Endometrial microvascular endothelial cells (primary cell): ENCODE measurements around the gene PPARG. TPM values are rescaled to one million over a fixed set of nuclear protein-coding genes. Genes with fewer than 3 reads are reported as not detected.
"Not testable (repeated sequence)": the region's sequence is repeated elsewhere in the genome, so short reads cannot be mapped to it uniquely, and the experiment has no call there.

Experiments used
- in situ Hi-C: cut with HindIII; loops from 2 replicates; pipeline ENCODE4 v1.10.0; 2017; ENCODE audit warnings: low sequenced_read_pairs, low pct_unique_long_range_greater_than_20kb; ENCODE audit errors: inconsistent ontology term
- total RNA-seq: library from RNA; depleted of rRNA; stranded (reverse); fragments of >200 nt; gene quantifications from one replicate; pipeline ENCODE4 v1.2.3, GENCODE V29; 2015; ENCODE audit errors: inconsistent ontology term

Gene PPARG
- total RNA-seq, 1 donor from 2014 or later = 5.6 TPM

DNA sequence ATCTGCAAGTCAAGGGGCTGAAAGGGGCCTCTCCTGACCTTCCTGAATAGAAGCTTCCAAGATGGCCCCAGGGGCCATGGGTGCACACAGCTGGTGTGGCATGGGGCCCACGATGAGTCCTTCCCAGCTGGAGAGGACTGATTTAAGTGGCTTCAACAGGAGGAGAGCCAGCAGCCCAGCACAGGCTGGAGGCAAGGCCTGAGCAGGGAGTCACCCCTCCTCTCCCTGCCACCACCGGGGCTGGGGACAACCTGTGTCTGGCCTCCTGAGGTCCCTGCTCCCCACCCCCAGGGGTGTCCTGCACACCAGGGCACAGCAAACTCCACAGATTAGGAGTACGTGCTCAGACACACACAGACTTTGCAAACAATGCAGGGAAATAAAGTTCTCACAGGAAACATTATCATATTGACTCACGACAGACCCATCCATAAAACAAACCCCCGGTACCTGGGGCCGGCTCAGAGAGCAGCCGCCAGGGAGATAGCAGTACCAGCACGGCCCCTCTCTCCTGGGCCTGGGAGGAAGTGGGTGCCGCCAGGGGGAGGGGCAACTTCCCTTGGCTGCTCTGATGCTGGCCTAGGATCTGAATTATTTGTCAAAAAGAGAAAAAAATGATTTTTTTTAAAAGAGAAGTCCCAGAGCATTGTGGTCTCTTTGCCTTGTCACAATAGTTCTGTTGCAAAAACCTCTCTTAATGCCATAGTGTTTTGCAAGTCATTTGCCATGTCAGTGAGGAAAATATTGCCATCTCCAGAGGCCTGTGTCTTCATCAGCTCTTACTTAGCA, 173.5 kb downstream of the PPARG start:
- in situ Hi-C loops = no loop called here

- in situ Hi-C loops = no loop called here
Observed at GRCh38 chr3:12463686-12464085, 174.8 kb downstream of the PPARG start.

DNA sequence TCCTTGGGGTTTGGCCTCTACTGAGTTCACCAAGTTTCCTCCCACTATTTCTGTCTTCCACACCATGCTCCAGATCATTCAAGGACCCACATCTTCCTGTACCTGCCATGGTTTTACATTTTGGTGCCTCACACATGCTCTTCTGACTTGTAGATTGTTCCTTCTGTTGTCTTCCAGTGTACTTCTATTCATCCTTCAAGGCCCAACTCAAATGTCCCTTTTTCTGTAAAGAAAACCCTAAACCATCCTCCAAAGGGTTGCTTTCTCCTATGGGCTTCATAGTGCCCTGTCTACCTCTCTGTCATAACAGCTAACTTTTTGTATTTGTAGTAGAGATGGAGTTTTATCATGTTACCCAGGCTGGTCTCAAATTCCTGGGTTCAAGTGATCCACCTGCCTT, 175.3 kb downstream of the PPARG start:
- in situ Hi-C loops = no loop called here

GRCh38 chr3:12465151-12465835, 176.4 kb downstream of the PPARG start:
- in situ Hi-C loops = no loop called here

- in situ Hi-C loops = no loop called here
Observed at GRCh38 chr3:12465836-12466225, 177.0 kb downstream of the PPARG start.

DNA sequence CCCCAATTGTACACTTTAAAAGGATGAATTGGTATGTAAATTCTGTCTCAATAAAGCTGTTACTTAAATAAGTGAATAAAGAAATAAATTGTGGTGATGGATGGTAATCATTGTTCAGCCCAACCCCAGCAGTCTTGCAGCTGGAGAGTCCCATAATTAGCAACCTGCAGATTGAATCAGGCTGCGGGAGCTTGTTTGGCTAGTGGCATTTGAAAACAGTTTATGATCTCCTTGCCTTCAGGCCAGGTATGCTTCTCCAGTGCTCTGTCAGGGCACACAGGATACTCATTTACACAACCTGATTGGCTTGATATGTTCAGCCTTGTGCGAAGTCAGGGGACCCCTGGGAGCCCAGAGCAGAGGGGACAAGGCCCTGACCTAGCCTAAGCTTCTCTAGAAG, 178.9 kb downstream of the PPARG start:
- in situ Hi-C loops = no loop called here

- in situ Hi-C loops = no loop called here
Observed at GRCh38 chr3:12468276-12468675, 179.4 kb downstream of the PPARG start.

DNA sequence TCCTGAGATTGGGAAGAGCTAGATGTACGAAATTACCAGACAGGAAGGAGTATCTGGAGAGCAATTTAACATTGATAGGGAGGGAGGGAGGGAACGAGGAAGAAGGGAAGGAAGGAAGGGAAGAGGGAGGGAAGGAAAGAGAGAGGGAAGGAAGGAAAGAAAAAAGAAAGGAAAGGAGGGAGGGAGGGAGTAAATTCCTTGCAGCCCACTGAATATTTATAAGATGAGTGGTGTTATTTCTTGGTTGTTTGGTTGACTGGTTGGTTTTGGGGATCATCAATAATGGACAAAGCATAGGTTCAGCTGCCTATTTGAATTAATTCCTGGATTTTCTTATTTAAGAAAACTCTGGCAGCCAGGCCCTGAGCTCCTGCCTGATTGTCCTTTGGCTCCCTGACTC, 179.9 kb downstream of the PPARG start:
- in situ Hi-C loops = no loop called here

DNA sequence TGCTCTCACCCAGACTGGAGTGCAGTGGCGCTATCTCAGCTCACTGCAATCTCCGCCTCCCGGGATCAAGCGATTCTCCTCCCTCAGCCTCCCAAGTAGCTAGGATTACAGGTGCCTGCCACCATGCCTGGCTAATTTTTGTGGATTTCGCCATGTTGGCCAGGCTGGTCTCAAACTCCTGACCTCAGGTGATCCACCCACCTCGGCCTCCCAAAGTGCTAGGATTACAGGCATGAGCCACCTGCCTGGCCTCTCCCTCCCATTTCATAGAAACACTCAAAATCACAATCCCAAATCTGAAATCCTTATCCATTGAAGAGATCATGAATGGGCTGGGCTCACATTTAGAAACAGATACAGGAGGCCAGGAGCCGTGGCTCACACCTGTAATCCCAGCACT, 180.4 kb downstream of the PPARG start:
- in situ Hi-C loops = not testable (repeated sequence)

DNA sequence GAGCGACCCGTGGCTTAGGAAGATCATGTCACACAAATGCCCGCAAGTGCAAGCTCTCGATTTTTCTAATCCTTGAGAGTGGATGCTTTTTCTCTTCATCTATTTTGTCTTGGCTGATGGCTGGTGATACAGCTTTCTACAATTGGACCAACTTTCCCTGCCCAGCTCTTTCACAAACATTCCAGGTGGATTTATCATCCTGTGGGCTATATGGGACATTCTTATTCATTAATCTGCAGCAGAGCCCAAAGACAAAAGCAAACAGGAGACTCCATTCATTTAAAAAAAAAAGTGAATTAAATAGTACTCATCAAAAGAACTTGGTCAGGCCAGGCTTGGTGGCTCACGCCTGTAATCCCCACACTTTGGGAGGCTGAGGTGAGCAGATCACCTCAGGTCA, 181.2 kb downstream of the PPARG start:
- in situ Hi-C loops = no loop called here

GRCh38 chr3:12470680-12471079, 181.8 kb downstream of the PPARG start:
- in situ Hi-C loops = no loop called here

DNA sequence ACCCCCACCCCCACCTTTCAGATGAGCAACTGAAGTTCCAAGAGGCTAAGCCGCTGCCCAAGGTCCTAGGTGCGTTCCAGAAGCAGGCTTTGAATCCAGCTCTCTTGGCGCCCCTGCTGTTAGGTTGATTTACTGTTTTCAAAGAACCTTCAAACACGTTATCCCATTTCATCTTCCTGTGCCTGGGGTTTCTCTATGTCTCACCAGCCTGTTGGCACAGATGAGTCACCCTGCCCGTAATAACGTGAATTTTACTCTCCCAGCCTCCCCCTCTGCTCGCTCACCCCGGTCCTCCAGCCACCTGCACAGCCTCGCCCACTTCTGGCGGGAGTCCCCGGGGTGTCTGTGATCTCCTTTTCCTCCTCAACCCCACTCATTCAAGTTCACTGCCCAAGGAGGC, 182.4 kb downstream of the PPARG start:
- in situ Hi-C loops = no loop called here

DNA sequence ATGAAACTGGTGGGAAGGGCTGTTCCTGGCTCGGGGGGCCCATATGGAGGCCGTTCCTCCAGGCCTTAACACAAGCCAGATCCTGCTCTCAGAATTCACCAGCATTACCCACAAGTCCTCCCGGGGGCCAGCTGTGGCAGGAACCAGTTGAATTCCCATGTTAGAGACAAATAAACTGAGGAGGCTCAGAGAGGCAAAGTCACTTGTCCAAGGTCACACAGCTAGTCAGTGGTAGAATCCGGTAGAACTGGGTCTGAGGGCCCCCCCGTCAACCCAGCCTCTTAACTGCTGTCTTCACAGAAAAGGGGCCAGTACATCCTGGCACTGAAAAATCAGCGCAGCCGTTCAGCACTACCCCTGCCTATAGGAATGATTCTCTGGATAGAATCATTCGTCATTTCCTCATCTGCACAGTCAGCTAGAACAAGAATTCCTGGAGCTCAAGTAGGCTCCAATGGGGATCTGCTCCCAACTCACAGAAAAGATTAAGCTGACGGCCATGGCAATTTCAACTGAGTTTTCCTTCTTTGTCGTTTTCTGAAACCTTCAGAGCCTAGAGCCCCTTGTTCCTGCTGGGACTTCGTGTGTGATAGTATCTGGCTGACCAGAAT, 183.2 kb downstream of the PPARG start:
- in situ Hi-C loops = no loop called here

DNA sequence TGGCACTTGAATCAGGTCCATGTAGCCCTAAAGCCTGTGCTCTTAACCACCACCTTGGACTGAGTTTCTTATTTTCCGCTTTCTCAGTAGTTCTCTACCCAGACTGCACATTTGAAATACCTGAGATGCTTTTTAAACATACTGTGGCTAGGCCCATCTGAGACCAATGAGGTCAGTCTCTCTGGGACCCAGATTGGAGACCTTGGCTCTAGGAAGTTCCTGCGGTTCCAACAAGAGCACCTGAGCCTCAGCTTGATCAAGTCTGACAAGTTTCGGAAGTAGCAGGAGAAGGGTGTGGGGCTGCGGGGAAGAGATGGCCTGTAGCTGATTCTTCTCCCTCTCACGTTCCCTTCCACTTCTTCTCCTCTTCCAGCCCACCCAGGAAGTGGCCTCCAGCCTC, 183.9 kb downstream of the PPARG start:
- in situ Hi-C loops = no loop called here

DNA sequence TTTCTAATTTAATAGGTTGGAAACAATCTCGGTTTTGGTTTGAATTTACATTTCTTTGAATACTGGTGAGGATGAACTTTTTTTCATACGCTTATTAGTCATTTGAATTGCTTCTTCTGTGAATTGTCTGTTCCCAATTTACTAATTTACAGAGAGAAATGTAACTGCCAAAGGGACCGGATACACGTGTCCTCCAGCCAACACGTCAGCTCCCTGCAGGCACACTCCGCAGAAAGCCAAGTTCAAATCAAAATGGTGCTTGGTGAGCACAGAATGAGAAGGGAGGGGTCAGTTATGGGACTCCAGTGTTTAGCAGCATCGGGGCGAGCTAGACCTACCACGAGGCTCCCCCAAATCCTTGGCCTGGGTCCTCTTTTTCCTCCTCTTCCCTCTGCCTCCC, 184.6 kb downstream of the PPARG start:
- in situ Hi-C loops = no loop called here

DNA sequence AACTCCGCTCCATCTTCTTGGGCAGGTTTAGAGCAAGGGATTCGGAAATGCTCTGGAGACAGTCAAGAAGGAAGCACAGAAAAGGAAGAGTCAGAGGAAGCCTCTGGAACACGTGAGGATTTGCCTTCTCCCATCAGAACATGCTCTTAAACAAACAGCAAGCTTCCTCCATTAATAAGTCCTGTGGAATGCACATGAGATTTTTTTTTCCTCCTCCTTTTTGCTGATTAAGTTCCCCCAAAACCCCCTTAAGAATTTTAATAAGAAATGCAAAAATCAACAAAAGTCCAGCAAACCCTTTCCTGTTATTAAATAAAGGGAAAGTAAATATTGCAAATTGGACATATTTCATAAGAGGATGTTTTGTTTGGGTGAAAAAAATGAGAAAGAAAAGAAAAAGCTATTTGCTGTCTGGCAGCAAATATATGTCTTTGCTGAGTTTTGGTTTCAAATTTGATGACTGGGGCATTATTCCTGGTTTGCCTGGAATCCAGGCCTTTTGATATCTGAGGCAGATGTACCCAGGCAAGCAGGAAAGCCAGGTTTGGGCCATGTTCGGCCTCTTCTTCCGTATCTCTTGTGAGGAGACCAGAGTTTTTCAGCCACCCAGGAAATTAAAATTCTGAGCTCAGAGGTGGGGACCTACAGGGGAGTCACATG, 187.5 kb downstream of the PPARG start:
- in situ Hi-C loops = no loop called here

DNA sequence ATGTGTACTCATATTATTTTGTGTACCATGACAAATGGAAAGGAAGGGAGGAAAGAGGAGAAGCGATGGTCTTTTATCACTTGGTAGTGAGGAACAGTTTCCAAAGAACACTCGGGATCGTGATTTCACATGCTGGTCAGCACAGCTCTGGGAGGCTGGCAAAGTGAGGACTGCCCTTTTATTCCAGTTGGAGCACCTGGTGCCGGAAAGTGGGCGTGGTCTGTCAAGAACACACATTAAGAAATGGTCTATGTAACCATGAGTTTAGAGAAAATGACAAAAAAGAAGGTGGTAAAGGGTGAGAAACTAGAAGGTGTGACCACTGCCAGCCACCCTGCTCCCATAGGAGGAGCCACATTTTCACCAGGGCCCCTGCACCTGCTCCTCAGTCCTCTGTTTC, 188.4 kb downstream of the PPARG start:
- in situ Hi-C loops = no loop called here

- in situ Hi-C loops = no loop called here
Observed at GRCh38 chr3:12478326-12478725, 189.5 kb downstream of the PPARG start.

DNA sequence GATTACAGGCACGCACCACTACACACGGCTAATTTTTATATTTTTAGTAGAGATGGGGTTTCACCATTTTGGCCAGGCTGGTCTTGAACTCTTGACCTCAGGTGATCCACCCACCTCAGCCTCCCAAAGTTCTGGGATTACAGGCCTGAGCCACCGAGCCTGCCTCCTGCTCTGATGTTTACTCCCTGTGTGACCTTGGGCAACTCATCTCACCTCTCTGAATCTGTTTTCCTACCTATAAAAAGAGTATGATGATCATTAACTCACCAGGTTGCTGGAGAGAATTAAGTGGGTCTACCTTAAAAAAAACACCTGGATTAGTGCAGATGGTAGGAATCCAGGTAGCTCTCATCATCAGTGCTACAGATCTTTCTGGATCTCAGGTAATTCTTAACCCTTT, 190.3 kb downstream of the PPARG start:
- in situ Hi-C loops = not testable (repeated sequence)
